NCI-H1092 (cell line): ENCODE results near the gene SLC13A3.

Source experiments
- DNase-seq: peaks from one replicate; lab custom pipeline; 2025; lab: John Stamatoyannopoulos, UW

Gene SLC13A3

DNA sequence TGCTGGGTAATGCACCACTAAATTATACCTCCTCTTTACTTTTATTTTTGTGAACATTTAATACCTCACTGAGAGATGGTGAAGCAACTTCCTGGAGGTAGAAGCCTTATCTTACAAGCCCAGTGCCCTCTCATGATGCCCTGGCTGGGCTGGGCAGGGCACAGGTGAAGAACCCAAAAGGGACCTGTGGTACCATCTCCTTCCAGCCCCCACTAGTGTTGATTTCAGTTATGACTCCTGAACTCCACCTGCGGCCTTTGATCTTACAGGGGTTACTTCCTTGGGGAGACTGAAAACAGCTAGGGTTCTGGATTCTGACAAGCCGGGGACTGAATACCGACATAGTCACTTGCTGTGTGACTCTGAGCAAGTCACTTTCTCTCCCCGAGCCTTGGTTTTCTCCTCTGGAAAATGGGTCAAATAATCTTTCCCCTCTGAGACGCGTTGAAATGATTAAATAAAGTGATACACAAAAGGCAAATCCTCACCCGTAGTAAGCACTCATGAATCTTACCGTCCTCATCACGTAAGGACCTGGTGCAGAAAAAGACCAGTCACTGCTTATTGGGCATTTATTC lies 1.2 kb downstream of the SLC13A3 start:
- DNase-seq = no peak

DNA sequence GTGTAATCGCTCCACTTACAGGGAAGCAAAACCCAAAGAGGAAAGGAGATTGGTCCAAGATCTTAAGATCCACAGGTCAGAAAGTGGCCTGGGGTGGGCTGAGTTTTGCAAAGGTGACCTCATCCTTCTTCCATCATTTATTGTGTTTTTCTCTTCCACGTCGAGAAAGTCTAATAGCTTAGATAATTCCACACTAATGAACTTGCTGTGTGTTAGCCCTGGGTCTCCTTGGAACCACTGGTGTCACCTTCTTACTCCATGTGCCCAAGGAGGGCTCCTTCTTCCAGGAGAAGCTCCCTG lies 1.7 kb downstream of the SLC13A3 start:
- DNase-seq = no peak

DNA sequence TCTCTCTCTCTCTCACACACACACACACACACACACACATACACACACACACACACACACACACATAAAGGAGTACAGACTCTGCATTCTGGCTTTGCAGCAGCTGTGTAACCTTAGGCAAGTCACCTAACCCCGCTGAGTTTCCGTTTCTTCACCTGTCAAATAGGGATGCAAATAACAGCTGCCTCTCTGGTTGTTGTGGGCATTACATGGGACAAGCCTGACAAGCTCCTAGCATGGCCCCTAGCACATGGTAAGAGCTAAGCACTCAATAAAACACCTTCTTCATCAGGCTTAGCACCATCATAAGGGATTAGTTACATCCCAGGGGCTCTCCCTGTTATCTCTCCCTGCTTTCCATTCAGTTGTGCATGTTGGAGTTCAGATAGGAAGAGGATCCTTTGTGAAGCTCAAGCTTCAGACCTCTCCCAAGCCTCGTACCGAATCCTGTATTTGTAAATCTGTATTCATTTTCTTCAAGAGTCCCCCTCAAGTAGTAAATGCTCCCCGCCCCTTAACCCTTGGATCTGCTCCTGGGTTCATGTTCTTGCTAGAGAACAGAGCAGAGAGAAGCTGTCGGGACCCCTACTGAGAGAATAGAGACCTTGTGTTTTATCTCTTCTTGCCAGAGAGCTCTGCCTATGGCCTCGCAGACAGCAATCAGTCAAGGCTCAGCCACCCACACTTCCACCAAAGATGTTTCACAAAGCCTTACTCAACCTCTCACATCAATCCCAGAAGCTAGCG lies 2.2 kb downstream of the SLC13A3 start:
- no peak for DNase-seq

DNA sequence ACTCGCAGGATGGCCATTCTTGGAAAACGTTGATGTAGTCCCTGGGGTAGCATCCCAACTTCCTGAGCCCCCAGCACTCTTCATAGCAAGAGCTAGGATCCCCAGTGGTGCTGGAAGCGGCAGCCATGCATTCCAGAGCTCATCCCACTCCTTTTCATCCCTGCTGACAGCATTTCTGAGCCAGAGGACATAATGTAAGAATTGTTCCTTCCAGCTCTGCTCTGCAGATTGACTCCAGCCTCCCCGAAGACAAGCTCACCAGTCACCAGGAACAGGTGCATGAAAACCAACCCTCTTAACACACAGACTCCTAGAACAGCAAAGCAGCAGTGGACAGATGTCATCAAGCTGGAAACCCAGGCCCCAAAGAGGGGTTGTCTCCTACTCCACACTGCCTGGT lies 3.8 kb downstream of the SLC13A3 start:
- DNase-seq = no peak

DNA sequence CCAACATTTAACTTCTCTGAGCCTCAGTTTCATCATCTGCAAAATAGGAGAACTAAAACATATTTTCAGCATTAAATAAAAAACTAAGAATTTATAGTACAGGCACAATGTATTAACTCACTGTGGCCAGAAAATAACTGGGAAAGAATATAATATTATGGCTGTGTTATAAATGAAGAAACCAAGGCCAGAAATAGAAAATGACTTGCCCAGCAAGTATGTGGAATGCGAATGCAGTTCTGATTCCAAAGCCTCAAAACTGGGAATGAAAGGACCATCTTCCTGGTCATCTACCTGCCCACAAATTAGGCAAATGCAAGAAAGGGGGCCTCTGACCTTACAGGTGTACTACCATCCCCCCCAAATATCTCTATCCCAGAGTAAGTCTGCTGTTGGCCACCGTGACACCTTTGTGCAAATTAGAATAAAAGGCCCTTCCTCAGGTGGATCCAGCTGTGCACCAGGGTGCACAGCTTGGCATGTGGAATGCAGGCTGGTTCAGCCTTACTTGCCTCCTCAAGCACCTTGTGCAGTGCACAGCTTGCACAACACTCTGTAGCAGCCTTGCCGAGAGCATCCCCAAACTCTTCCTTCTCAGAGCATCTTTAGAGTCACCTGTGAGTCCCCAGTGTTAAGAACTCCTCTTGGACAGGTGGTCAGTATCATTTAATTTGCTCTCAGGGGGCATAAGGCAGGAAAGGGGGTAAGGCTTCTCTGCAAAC lies 4.4 kb downstream of the SLC13A3 start:
- no peak for DNase-seq

DNA sequence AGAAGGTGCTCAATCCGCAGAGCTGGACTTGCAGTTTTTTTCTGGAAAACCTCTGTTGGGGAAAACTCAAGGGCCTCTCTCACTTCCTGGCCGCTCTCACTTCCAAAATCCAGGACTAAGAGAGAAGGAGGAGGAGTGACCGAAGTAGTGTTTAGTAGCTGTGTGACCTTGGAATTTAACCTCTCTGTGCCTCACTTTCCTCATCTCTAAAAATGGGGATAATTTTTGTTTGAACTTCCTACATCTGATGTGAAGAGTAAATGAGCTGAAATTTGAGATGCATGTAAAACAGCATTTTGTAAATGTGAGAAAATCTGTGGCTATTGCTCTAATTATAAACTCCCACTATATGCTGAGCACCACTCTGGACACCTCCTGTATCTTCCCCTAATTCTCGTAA lies 5.1 kb downstream of the SLC13A3 start:
- DNase-seq = no peak

DNA sequence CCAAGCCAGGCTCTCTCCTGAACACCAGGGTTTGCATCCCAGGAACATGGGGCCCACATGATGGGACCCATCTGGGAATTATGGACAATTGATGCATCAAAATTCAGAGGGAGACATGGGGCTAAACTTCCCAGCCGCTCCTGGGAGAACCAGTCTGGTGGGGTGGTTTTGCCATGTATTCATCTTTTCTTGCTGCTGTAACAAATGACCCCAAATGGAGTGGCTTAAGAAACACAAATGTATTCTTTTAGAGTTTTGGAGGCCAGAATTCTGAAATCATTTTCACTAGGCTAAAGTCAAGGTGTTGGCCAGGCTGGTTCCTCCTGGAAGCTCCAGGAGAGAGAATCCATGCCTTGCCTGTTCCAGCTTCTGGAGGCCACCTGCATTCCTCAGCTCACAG lies 6.5 kb downstream of the SLC13A3 start:
- DNase-seq = no peak

DNA sequence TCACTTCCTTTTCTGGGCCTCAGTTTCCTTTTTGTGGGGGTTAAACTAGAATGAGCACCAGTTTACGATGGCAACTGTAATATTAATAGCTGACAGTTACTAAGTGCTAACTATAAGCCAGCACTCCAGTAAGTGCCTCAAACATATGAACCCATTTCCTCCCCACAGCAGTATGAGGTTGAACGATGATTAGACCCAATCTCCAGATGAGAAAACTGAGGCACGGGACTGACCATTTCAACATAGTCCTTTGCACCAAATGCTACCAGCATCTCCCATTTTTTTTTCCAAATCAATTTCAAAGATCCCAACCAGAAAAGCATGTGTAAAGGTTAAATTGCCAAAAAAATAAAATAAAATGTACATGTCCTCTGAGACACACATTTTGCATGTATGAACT lies 7.1 kb downstream of the SLC13A3 start:
- no peak for DNase-seq

DNA sequence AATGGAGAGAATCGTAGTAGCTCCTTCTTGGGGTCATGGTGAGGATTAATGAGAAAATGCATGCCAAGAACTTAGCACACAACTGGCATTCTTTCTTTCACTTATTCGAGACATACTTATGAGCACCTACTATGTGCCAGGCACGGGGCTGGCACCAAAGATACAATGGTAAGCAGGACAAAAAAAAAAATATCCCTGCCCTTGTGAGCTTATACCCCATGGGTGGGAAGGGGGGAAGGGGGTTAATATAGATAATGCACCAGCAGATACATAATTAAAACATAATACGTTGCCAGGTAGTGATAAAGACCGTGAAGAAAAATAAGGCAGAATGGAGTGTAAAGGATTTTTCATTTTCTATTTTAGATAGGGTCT lies 8.3 kb downstream of the SLC13A3 start:
- no peak for DNase-seq

DNA sequence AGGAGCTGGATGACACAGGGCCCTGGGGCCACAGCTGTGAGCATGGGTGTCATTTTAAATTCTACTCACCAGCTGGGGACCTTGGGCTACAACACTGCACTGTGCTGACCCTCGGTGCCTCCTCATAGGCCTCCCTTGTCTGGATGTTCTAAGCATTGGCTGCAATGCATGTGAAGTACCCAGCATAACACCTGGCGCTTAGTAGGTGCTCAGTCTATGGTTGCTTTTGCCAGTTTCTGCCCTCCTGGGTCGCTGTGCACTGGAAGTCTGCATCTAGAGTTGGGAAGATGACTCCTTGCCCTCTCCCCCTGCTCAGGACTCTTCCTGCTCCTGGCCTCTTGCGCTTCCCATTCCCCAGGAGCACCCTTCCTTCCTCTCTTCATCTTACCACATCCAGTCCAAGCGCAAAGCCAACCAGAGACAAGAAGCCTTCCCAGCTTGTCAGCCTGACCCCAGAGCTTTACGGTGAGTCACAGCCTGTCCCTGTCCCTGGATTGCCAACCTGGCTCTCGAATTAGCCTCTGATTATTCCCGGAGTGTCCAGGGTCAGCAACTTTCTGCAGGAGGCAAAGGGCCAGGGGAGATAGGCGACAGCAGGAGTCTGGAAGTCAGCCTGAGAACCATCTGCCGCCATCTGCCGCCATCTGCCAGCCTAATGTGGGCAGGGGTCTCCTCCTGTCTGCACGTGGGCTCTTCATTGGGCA lies 8.8 kb downstream of the SLC13A3 start:
- DNase-seq = no peak

DNA sequence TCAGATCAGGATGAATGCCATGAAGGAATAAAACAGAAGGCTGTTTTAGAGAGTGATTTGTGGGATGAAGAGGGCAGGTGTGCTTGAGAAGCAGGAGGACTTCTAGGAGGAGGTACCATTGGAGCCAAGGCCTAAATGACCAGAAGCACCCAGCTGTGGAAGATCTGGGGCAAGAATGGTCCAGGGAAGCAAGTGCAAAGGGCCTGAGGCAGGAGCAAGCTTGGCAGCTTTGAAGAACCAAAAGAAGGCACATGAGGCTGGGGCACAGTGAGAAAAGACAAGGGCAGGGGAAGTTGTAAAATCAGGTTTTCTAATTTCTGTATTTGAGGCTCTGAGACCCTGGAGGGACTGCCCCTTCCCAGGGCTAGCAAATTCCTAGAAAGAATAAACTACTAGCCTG lies 9.8 kb downstream of the SLC13A3 start:
- DNase-seq = no peak

DNA sequence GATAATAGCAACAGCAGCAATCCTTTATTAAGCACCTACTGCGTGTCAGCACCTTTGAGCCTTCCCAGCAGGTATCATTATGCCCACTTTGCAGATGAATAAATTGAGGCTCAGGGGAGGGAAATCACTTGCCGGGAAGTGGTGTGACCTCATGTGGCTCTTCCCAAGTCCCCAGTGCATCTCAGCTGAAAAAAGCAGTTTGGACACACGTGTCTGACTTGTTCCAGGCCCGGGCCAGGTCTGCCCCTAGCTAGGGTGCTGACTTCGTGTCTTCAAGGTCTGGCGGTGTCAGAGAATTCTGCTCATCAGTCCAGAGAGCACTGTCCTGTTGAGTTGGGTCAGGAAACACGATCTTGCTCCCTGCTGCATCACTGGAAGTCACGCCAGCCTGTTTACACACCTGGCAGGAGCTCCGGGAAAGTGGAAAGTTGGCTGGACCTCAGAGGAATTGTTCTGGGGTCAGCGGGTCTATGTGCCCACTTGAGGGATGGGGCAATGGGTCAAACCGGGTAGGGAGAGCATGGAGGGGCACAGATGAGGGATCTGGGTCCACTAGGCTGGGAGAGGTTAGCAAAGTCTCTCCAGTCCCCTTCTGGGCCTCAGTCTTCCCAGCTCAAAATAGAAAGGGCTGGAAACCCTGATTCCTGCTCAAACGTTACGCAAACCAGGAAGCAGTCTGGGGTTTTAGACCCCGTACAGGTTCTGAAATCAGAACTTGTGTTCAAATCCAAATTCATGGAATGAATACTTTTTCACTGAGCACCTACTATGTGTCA lies 10.5 kb downstream of the SLC13A3 start:
- no peak for DNase-seq

DNA sequence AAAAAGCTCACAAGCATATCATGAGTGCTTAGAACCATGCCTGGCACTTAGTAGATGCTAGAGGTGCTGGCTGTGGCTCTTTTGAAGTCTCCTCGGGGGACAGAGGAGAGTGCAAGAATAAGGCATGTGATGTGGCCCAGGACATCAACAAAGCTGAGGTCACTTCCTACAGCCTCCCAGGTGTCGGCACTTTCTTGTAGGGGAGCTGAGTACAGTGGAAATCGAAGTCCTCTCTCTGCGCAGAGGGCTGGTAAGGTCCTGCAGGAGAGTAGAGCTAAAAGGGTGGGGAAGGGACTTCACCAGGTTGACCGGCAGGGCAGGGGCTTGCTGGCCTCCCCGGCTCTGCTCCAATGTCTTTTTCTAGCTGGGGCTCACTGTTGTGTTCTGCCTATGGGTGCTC lies 11.2 kb downstream of the SLC13A3 start:
- no peak for DNase-seq

DNA sequence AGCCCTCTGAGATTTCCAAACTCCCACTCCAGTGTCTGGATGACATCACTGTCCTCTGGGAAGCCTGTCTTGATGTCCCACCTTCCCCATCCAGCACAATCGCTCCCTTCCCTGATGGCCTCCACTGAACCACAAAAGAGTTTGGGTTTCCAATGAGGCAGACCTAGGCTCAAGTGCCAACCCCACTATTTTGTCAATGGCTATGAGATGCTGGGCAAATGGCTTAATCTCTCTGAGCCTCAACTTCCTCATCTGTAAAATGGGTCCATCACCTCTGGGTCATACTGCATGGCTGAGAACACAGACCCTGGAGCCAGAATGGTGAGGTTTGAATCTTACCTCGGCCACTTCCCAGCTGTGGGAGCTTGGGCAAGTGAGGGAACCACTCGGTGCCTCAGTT lies 11.7 kb downstream of the SLC13A3 start:
- no peak for DNase-seq

DNA sequence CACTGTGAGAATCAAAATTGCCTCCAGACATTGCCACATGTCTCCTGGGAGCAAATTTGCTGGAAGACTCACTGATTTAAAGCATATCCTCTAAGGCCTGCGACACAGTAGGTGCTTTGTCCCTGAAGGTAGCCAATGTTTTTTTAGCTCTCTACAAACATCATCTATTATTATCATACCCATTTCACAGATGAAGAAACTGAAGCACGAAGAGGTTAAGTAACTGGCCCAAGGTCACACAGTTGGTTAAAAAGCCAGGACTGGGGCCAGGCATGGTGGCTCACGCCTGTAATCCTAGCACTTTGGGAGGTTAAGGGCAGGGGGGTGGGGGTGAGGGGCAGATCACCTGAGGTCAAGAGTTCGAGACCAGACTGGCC lies 12.4 kb downstream of the SLC13A3 start:
- DNase-seq = no peak

DNA sequence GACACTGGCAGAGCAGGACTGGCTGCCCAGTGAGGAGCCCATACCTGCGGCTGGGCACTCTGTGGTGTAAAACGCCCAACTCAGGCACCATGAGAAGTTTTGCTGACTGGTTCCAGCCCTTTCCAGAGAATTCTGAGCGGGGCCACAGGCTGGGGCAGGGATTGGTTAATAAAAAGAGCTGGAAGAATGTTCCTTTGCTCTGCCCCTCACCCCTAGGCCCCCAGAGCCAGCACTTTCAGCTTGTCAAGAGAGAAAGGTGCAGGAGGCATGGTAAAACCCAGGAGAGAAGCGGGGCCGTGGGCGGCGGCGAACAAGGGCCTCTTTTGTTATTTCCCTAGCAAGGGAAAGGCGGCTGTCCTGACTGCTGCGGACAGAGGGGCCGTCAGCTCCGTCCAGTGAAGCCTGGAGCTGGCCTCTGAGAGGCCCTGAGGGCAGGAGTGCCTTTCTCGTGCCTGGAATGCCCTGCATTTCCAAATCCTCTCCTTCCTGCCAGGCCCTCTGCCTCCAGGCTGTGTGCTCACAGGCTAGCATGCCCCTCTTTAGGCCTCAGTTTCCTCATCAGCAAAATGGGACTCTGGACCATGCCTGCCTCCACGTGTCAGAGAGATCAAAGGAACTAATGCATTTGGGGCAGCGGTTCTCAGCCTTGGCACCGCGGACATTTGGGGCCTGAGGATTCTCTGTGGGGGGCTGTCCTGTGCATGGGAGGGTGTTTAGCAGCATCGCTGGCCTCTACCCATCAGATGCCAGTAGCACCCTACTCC lies 12.9 kb downstream of the SLC13A3 start:
- DNase-seq = no peak

DNA sequence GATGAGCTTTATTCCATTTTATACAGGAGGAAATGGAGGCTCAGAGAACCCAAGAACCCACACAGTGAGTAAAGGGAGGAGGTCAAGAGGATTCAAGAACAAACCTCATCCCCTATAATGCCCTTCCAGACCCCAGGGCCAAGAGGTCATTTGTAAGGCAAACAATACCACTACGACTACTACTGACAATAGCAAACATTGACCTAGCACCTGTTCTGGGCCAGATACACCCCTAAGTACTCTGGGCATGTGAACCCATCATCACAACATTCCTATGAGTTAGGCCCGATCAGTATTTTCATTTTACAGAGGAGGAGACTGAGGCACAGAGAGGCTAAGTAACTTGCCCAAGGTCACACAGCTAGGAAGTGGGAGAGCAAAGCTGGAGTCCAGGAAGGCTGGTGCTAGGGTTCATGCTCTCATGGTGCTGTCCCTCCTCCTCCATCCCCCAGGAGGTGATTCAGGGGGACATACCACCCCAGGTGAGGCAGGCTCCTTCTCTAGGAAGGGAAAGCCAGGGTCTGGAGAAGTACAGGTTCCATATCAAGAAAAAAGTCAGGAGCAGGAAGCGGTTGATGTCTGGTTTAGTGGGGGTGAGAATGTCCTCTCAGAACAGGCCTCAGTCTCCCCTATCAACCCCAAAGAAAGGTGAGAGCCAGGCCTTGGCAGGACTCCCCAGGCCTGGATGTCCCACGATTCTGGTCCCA lies 13.7 kb downstream of the SLC13A3 start:
- DNase-seq = no peak

DNA sequence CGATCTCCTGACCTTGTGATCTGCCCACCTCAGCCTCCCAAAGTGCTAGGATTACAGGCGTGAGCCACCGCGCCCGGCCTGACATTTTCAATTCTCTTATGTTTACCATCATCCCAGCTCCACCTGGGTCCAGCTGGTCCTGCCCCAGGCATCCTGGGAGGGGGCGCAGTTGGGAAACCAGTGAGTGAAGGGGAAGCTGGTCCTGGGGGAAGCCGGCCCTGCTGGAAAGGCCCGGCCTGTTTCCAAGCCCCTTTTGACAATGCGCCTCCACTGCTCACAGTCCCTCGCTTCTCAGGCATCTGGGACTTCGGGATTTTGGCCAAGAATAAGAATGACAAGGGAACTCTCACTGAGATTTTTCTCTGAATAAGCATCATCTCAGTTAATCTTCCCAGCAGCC lies 14.2 kb downstream of the SLC13A3 start:
- no peak for DNase-seq

DNA sequence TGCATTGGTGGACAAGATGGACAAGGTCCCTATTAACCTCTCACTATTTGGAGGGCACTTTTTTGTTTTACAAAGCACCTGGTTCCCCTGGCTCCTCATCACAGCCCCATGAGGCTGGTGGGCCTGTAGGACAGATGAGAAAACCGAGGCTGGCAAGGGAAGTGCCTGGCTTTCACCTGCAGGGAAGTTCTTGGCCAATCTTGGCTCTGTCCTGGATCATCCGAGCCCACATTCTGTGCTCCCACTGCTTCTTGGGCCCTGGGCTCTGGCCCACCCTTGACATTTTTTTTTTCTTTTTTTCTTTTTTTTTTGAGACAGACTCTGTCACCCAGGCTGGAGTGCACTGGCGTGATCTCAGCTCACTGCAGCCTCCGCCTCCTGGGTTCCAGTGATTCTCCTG lies 14.7 kb downstream of the SLC13A3 start:
- no peak for DNase-seq

DNA sequence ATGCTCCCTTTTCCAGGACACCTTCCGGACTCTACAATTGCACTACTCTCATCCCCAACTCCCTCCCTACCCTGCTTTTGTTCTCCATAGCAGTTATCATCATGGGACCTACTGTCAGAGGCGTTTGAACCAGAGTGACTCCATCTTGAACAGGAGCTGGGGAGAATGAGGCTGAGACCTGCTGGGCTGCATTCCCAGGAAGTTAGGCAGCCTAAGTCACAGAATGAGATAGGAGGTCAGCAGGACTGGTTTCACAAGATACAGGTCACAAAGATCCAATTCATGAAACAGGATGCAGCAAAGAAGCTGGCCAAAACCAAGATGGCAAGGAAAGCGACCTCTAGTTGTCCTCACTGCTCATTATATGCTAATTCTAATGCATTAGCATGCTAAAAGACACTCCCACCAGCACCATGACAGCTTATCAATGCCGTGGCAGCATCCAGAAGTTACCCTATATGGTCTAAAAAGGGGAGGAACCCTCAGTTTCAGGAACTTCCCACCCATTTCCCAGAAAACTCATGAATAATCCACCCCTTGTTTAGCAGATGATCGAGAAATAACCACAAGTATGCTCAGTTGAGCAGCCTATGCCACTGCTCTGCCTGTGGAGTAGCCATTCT lies 15.6 kb downstream of the SLC13A3 start:
- no peak for DNase-seq

DNA sequence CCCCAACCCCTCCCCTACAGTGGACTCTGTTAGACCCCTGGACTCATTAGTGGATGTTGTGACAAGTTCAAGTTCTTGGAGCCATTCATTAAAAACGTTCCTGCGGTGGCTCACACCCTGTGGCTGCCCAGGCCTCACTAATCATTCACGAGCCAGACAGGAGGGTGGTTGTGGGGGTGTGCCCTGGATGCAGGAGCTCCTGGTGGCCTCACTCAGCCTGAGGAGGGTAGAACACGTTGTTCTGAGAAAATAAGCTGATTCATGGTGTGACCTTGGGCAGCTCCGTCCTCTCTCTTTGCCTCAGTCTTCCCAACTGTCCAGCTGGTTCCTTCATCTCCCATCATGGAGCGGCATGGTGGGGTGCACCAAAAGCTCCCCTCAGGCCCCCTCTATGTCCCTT lies 16.7 kb downstream of the SLC13A3 start:
- DNase-seq = no peak
